ENCODE results near the gene C17orf100.

DNA sequence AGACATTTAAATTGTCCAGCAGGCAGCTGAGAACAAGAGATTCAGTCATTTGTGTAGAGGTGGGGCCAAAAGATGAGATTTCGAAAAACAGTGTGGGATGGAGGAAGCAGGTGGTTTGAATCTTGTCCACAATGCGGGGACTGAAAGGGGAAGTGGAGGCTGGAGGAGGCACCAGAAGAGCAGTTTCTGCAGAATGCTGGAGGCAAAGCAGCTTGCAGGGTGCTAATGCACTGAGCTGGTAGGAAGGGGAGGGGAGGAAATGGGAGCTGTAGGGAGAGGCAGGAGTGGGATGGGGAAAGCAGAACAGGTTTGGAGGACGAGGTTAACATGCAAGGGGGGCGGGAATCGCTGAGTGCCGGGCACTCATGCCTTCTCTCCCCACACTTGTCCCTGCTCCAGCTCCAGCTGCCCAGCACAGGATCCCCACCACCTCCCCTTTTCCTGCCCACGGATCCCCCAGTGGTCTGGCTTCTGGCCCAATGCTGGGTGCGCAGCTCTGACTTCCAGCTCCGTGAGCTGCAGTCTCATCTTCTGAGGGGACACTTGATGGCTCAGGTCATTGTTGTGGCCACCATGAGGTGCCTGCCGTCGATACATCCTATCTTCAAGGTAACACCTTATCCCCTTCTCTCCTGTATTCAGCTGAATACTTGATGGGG, 9.4 kb downstream of the C17orf100 start:
- TF ChIP-seq, protein P1, sequence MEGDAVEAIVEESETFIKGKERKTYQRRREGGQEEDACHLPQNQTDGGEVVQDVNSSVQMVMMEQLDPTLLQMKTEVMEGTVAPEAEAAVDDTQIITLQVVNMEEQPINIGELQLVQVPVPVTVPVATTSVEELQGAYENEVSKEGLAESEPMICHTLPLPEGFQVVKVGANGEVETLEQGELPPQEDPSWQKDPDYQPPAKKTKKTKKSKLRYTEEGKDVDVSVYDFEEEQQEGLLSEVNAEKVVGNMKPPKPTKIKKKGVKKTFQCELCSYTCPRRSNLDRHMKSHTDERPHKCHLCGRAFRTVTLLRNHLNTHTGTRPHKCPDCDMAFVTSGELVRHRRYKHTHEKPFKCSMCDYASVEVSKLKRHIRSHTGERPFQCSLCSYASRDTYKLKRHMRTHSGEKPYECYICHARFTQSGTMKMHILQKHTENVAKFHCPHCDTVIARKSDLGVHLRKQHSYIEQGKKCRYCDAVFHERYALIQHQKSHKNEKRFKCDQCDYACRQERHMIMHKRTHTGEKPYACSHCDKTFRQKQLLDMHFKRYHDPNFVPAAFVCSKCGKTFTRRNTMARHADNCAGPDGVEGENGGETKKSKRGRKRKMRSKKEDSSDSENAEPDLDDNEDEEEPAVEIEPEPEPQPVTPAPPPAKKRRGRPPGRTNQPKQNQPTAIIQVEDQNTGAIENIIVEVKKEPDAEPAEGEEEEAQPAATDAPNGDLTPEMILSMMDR (IDR thresholded peaks at IDR 0.05; ENCODE audit: insufficient read depth, low read length, poor library complexity, severe bottlenecking), result no peak
- TF ChIP-seq EZH2phosphoT487 (conservative IDR thresholded peaks at IDR 0.05; ENCODE audit: low read length), result no peak
